GM18517 (cell line): Measurements from ENCODE around the gene CDH12.
"Not testable (repeated sequence)": the region's sequence is repeated elsewhere in the genome, so short reads cannot be mapped to it uniquely, and the experiment has no call there.

Experiments
- ATAC-seq: cut with Tn5 transposase; IDR thresholded peaks from one replicate; pipeline ENCODE4 v1.9.1; 2021; ENCODE audit warnings: mild to moderate bottlenecking, moderate library complexity; ENCODE audit not compliant: unreplicated experiment

Gene CDH12

DNA sequence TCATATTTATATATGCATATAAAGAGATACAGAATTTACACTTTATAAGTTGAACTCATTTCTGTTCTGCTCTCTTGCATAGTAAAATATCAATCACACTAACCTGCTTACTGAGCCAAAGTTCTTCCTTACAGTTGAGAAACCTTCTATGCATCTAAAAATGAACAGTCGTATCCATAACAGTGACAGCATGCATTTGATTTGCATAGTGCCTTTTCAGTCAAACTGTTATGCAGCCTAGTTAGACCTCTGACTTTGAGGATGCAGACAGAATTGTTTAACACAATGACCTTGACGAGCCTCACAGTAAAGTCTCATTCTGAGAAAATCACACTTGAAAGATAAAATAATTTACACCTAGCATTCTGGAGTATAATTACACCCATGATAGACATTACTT lies 683.9 kb downstream of the CDH12 start:
- ATAC-seq: not testable (repeated sequence)

DNA sequence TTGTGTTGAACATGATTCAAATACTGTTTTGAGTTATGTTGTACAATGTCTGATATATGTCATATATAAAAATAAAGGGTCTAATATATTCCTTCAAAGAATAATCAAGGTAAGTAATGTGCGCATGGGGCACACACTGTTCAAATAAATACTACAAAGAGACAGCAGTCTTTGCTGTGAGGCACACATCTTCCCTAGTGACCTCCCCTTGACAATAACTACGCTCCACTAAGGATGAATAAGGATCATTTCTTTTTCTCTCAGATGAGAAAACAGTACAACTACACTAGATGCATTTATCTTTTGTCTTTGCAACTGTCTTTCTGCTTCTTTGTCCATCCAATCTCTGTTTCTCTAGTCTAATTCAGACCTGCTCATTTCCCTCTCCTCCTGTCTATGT lies 684.4 kb downstream of the CDH12 start:
- not testable (repeated sequence) for ATAC-seq

DNA sequence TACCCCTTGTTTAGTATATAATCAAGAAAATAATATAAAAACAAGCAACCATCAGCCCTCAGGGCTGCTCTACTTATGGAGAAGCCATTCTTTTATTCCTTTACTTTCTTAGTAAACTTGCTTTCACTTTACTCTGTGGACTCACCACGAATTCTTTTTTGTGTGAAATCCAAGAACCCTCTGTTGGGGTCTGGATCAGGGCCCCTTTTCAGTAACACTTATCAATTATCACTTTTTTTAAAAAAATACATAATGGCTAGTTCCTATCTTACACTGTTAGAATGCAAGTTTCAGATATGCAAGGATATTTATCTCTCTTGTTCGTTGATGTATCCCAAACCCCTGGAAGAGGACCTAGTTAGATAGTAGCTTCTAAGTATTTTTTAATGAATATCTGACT lies 687.2 kb downstream of the CDH12 start:
- ATAC-seq: not testable (repeated sequence)

DNA sequence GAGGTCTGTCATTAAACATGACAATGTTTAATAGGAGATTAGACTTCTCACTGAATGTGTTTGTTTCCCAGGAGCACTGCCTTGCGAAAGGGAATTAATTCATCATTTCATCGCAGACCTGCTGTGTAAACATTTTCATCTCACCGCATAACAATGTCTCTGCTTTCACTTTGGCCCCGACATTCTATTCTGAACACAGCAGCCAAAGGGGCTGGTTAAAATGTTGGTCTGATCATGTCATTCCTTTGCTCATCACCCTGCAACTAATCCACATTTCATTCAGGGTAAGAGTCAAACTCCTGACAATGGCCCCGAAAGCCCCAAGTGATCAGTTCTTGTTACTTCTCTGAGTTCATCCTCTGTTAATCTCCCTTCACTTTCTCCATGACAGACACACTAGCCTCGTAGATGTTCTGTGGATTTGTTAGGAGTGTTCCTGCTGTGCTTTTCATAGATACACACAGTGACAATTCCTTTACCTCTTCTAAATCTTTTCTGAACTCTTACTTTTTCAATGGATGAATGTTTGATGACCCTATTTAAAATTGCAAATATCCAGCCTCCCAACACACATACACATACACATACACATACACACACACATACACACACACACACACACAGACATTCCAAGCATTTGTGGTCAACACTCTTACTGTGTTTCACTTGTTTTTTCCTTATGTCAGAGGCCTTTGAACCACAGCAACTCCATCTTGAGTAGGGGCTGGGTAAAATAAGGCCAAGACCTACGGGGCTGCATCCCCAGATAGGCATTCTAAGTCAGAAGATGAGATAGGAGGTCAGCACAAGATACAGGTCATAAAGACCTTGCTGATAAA lies 688.0 kb downstream of the CDH12 start:
- not testable (repeated sequence) for ATAC-seq

DNA sequence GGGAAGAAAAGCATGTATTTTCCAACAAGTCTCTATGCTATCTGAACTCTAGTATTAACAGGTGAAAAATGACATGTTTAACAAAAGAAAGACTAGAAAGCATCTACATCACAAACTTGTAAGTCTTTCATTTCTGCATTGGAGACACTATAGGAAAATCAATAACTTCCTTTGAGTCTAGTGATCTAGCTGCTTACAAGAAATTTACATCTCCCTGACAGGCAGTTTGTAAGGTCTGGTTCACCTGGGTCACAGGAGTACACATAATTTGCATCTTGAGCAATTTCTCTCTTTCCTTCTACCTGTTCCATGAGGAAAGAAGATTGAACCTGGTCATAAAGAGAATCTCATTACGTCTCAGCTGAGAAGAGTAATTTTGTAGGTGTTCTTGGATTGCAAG lies 696.2 kb downstream of the CDH12 start:
- not testable (repeated sequence) for ATAC-seq

DNA sequence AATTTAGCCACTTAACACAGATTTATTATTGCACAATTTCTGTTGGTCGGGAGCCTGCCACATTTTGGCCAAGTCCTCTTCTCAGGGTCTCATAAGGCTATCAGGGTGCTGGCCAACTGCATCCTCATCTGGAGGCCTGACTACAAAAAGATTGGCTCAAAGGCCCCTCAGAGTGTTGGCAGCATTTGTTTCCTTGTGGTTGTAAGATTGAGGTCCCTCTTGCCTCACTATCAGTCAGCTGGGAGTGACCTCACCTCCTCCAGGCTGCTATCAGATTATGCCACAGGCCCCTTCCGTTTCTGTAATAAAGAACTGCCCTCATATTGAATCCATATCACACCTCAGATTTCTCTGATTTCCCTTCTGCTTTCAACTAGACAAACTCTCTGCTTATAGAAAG lies 698.4 kb downstream of the CDH12 start:
- ATAC-seq: not testable (repeated sequence)

DNA sequence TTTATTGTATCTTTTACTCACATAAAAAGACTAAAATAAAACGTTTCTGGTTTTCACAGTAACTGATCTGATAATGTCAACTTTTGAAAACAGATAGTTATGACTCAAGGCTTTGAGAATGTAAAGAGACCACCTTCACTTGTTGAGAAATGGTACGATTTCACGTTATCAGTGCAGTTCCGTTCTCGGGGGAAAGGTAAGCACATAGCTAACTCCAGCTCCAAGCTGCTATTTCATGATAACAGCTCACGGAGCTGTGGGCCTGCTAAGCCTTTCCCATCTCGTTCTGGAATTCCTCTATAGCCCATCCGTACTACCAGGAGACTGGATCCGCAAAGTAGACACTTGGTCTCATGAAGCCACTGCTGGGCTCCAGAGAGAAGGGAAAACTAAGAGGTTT lies 701.3 kb downstream of the CDH12 start:
- not testable (repeated sequence) for ATAC-seq

DNA sequence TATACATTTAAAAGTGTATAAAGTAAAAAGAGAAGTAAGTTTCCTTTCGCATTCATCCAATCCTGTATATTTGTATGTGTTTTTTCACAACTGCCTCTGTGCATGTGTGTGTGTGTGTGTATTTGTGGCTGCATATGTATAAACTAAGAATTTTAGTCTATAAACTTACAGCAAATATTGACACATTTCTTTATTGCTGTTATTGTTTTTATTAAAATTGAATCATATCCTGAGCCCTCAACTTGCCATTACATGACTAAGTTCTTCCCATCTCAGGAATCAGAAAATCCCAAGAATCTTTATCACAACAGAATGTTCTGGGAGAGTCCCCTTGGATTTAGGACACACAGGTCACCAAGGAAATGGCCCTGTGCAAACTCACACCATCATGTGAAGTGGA lies 712.7 kb downstream of the CDH12 start:
- ATAC-seq: not testable (repeated sequence)

DNA sequence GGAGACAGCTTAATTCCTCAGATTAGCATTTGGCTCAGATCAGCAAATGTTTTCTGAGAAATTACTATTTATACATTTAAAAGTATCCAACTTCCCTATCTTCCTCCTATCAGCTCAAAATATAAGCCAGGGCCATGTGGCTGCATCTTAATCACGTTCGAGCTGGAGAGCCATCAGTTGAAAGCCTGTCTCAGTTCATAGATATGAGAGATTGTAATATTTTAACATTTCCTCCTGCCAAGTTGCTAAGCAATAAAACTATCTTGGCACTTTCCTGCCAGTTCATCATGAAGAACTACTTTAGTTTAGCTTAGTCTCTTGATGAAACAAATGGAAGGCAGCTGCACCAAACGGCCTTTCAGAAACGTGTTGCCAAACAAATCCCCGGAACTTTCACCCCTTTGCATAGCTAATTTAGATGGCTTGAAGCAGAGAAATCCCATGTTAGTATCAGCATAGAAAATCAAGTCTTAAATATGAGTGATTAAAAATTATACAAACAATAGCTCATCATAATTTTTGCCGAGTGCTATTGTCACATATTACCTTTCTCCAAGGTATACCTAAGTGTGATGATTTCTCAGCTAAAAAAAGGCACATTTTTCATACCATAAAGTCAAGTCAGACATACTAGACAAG lies 713.4 kb downstream of the CDH12 start:
- not testable (repeated sequence) for ATAC-seq

DNA sequence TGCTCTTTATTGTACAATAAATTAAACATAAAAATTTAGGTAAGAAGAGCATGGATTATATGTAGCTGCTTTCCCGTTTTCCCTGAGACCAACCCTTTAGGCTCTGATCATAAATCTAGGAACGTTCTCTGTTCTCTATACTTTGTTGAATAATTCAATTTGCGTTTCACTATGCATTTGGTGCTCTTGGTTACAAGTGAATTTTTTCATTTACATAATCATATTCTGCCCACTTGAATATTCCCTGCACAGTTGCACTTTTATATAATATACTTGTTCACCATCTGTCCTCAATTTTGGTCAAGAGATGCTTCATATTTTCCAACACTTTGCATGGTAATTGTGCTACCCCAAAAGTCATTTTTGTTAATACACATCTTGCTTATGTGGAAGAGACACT lies 741.8 kb downstream of the CDH12 start:
- ATAC-seq: no peak

DNA sequence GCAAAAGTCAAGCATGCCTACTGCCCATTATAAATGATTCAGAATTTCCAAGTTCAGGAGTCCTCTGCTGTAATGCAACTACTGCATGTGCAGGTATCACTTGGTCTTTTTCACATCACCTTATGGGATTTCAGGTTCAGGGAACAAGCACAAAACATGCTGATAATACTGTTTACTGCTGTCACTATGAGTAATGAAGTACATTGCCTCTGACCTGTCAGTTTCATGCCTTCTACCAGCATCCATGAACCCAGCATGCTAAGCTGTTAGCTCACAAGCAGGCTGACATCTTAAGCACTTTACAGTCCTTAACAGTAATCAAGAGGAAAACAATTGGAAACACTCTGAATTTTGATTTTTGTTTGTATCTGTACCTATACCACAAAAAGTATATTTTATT lies 743.8 kb downstream of the CDH12 start:
- ATAC-seq: no peak

DNA sequence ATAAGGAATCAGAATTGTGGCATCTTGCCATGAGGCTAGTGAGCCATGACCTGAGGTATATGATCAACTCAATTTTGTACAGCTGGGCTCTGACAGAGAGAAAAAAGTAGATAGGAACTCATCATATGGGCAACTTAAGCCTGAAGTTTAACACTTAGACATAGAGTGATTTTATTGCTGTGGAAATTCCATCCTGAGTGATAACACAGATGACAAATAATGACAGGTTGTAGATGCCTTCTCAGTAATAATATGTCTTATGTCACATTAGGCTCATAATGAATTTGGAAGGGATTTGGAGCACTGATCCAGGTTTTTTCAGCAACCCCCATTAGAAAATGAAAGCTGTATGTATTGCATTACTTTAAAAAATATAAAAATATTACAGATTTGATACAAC lies 744.6 kb downstream of the CDH12 start:
- no peak for ATAC-seq

DNA sequence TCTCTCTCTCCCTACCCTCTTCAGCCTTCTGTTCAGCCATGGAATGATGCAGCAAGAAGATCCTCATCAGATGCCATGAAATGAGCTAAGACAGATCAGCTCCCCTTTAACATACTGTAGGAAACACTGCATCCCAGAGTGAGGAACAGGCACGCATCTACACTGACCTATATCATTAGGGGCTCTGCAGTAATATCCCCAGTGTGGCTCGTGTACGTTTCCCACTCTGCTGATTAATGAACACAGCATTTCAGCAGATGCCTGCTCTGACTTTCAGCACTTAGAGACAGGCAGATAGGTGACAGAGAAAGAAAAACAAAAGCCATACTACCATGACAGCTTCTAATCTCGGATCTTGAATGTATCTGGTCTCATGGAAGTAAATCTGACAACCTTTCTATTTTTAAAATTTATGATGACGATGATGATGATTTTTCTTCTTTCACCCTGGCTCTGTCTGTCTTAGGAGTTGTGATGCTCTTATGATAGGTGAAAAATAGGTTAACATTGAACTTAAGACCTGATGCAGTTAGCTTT lies 750.3 kb downstream of the CDH12 start:
- ATAC-seq: no peak

DNA sequence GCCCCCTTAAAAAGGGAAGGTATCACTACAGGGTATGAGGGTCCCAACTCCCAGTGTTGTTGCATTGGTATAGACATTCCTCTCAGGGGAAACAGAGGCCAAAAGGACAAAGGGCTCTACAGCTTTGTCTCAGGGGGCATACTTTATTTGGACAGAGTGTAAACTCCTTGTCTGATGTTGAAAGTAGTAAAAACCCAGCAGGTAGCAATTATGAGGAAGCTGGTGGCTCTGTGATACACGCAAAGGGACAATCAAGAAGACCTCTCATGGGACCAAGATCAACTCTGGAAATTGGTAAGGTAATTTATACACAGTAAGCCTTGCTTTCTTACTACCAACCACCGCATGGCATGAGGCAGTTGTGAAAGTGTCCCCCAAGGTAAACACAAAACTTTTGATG lies 764.6 kb downstream of the CDH12 start:
- no peak for ATAC-seq

DNA sequence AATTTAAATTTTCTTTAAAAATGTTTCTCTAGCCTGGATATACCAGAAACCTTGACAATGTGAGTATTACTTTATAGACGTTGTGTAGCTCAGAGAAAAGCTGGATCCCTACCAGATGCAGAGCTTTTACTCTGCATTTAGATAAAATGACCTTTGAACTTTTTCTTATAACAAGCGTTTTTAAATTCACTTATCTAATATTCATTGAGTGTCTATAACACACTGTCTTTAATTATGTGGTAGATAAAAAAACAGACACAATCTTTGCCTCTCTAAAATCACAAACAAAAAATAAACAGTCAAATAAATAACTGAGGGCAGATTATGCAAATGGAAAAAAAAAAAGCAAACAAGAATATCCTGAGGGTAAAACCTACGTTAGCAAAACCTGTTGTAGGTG lies 773.6 kb downstream of the CDH12 start:
- no peak for ATAC-seq

DNA sequence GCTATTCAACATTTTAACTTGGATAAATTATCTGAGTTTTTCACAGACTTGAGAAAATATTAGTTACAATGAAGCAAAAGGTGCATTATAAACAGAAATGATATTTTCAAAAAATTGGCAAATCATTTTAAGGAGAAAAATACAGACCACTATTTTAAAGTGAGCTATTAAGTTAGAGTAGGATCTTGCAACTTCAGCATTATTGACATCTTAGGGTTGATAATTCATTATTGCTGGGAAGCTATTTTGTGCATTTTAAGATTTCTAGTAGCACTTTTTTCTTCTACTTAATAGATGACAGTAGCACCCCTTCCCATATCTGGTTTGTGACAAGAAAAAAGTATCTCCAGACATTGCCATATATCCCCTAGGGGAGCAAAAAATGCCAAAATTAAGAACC lies 774.1 kb downstream of the CDH12 start:
- ATAC-seq: no peak

DNA sequence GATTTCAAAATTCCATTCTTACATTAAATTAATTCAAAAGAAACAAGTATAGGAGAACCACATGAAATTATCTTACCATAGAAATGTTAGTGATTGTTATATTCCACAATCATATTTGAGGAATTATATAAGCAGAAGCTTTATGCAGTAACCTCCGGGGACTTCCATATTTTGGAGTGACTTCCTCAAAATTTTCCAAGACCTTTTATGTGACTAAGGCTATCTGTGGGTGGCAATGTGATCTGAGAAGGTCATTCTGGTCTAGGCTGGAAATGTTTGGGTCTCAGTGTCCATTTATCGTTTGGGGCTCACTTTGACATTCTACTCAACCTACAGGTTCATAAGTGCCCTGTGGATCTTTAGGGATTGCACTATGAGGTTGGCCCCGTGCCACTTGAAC lies 776.6 kb downstream of the CDH12 start:
- ATAC-seq: no peak

DNA sequence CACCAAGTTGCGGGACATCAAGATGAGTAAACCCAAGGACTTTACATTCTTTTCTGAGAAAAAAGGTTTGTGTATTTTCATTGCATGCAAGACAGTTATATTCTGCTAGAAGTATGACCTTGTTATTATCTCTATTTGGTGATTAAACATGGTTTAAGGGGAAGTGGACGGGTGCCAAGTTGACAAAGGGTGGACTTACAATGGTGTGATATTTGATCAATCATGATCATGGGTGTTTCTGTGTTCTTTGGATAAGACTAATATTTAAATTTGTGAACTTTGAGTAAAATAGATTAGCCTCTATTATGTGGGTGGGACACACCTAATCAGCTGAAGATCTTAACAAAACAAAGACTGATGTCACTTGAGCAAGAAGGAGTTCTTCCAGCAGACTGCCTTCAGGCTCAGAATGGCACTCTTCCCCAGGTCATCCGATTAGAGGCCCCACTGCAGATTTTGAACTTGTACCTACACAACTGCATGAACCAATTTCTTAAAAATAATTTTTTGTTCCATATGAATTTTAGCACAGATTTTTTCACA lies 782.9 kb downstream of the CDH12 start:
- ATAC-seq: no peak

DNA sequence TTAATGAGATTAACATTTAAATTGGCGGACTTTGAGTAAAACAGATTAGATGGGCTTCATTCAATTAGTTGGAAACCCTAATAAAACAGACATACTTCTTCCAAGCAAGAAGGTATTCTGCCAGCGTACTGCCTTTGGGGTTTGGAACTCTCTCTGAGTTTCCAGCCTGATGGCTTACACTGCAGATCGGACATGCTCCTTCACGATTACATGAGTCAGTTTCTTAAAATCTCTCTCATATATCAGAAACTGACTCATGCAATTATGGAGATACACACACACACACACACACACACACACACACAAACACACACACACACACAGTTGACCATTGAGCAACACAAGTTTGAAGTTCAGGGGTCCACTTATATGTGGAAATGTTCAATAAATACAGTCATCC lies 789.4 kb downstream of the CDH12 start:
- no peak for ATAC-seq

DNA sequence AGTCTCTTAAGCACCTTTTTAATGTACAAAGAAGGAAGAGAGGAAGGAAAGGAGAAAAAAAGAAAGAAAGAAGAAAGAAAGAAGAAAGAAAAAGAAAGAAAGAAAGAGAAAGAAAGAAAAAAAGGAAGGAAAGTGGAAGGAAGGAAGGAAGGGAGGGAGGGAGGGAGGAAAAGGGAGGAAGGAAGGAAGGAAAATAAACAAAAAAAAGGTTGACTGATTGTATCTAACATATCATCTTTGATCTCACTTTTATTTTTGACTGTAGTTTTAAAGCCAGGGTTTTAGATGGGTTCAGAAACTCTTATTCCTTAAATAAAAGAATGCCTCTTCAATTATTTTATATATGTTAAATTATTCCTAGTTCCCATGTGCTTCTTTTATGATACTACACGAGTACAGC lies 794.5 kb downstream of the CDH12 start:
- no peak for ATAC-seq

DNA sequence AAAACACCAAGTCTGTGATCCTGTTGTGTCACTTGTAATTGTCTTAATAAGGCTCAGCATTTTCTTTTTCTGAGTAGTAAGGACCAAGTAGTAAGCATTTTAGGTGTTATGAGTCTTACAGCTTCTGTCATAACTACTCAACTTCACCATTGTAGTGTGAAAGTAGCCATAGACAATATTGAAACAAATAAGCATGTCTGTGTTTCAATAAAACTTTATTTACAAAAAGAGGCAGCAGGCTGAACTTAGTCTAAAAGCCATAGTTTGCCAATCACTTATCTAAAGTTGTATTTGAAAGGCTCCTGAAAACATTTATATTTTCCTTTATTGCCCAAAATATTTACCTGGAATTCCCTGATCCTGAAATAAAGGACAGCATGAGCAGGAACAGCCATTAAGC lies 796.1 kb downstream of the CDH12 start:
- ATAC-seq: no peak

DNA sequence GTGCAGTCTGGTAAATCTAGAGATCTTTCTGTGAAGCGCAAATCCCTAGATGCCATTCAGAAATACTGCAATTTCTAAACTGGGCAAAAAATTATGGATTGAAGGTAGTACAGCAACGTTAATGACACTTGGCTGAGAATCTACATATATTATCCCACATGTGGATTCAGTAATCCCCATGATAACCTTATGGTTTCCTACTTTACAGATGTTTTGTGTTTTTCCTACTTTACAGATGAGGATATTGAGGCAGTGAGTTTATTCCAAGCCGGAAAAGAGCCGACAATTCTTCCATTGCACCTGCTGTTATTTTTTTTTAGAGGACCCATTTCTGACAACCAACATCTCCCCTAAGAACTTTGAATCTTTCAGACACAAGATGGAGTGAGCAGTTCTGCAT lies 796.5 kb downstream of the CDH12 start:
- ATAC-seq: no peak
